HepG2 (cell line): ENCODE results near the gene FABP1. TPM values are rescaled to one million over a fixed set of nuclear protein-coding genes. Genes with fewer than 3 reads are reported as not detected.

Source experiments
- HNF4A ChIP-seq: sonication (generic); formaldehyde crosslinking; IDR thresholded peaks from 2 replicates; pipeline ENCODE4 v1.4.0; 2020; ENCODE audit warnings: missing genetic modification reagents
- KDM3A ChIP-seq: IDR thresholded peaks from 2 replicates; pipeline ENCODE4 v1.6.1; 2018; ENCODE audit warnings: low read depth, missing compliant biosample characterization
- NFAT5 ChIP-seq: sonication (generic); formaldehyde crosslinking; IDR thresholded peaks from 2 replicates; pipeline ENCODE4 v1.4.0; 2020; ENCODE audit warnings: missing genetic modification reagents
- NPAS2 ChIP-seq: sonication (generic); formaldehyde crosslinking; IDR thresholded peaks from 2 replicates; pipeline ENCODE4 v1.8.0; 2022; ENCODE audit warnings: mild to moderate bottlenecking, missing genetic modification reagents, borderline replicate concordance
- RBM22 ChIP-seq: fragments of 200-400 bp; formaldehyde crosslinking; optimal IDR thresholded peaks from 2 replicates; pipeline ENCODE3; 2017; ENCODE audit warnings: mild to moderate bottlenecking, low read length, moderate library complexity
- STAT5B ChIP-seq: sonication (generic); formaldehyde crosslinking; IDR thresholded peaks from 2 replicates; pipeline ENCODE4 v1.4.0; 2020; ENCODE audit warnings: missing genetic modification reagents
- SYNCRIP ChIP-seq: fragments of 200-400 bp; formaldehyde crosslinking; IDR thresholded peaks from 2 replicates; pipeline ENCODE4 v1.6.1; 2018; ENCODE audit warnings: mild to moderate bottlenecking, low read depth, low read length; ENCODE audit not compliant: insufficient read depth
- TMF1 ChIP-seq: sonication (generic); formaldehyde crosslinking; IDR thresholded peaks from 2 replicates; pipeline ENCODE4 v1.8.1; 2022; ENCODE audit warnings: low read depth, missing genetic modification reagents
- TP53 ChIP-seq: sonication (generic); formaldehyde crosslinking; conservative IDR thresholded peaks from 2 replicates; pipeline ENCODE4 v1.4.0; 2020; ENCODE audit warnings: missing genetic modification reagents
- TRAFD1 ChIP-seq: sonication (generic); formaldehyde crosslinking; IDR thresholded peaks from 2 replicates; pipeline ENCODE4 v1.5.1; 2020; ENCODE audit warnings: missing genetic modification reagents, mild to moderate bottlenecking, borderline replicate concordance
- U2AF2 ChIP-seq: fragments of 200-400 bp; formaldehyde crosslinking; IDR thresholded peaks from 2 replicates; pipeline ENCODE4 v1.6.1; 2017; ENCODE audit warnings: low read depth, mild to moderate bottlenecking, low read length
- ZC3H13 ChIP-seq: sonication (generic); formaldehyde crosslinking; IDR thresholded peaks from 2 replicates; pipeline ENCODE4 v1.8.1; 2023; ENCODE audit warnings: mild to moderate bottlenecking, missing genetic modification reagents, moderate library complexity
- ZNF230 ChIP-seq: sonication (generic); formaldehyde crosslinking; IDR thresholded peaks from 2 replicates; pipeline ENCODE4 v1.4.0; 2020; ENCODE audit warnings: mild to moderate bottlenecking, missing genetic modification reagents
- ZNF34 ChIP-seq: sonication (generic); formaldehyde crosslinking; IDR thresholded peaks from 2 replicates; pipeline ENCODE4 v1.4.0; 2020; ENCODE audit warnings: mild to moderate bottlenecking, missing genetic modification reagents, borderline replicate concordance
- ZNF468 ChIP-seq: sonication (generic); formaldehyde crosslinking; IDR thresholded peaks from 2 replicates; pipeline ENCODE4 v1.8.0; 2022; ENCODE audit warnings: mild to moderate bottlenecking, moderate library complexity, missing genetic modification reagents
- ZNF496 ChIP-seq: sonication (generic); formaldehyde crosslinking; IDR thresholded peaks from 2 replicates; pipeline ENCODE4 v1.8.1; 2023; ENCODE audit warnings: mild to moderate bottlenecking, moderate library complexity, missing genetic modification reagents; ENCODE audit not compliant: insufficient replicate concordance
- ZNF503 ChIP-seq: sonication (generic); formaldehyde crosslinking; IDR thresholded peaks from 2 replicates; pipeline ENCODE4 v1.4.0; 2020; ENCODE audit warnings: missing genetic modification reagents
- ZNF556 ChIP-seq: sonication (generic); formaldehyde crosslinking; IDR thresholded peaks from 2 replicates; pipeline ENCODE4 v1.4.0; 2020; ENCODE audit warnings: mild to moderate bottlenecking, missing genetic modification reagents, borderline replicate concordance
- ZNF652 ChIP-seq: IDR thresholded peaks from 2 replicates; pipeline ENCODE4 v1.6.1; 2016; ENCODE audit warnings: low read depth, borderline replicate concordance
- ZNF749 ChIP-seq: sonication (generic); formaldehyde crosslinking; IDR thresholded peaks from 2 replicates; pipeline ENCODE4 v1.8.0; 2022; ENCODE audit warnings: mild to moderate bottlenecking, missing genetic modification reagents, moderate library complexity, borderline replicate concordance
- ZSCAN31 ChIP-seq: sonication (generic); formaldehyde crosslinking; IDR thresholded peaks from 2 replicates; pipeline ENCODE4 v1.5.0; 2020; ENCODE audit warnings: low read depth, mild to moderate bottlenecking, missing genetic modification reagents
- polyA plus RNA-seq, 8 experiments: library from polyadenylated mRNA; depleted of rRNA in 3 of 8; stranded (reverse) in 7 of 8; unstranded in 1 of 8; fragments of >200 nt; fragmentation: Illumina TruSeq in 4 of 8; extraction: Trizol in 4 of 8; gene quantifications; 2 replicates each; pipeline versions ENCODE4 v1.2.1 to v1.2.3, GENCODE V29; 2011 to 2016; ENCODE audit warnings: low read depth in 4 of 8, missing spikeins in 1 of 8, mixed read lengths in 1 of 8; ENCODE audit not compliant: insufficient read depth in 1 of 8
- total RNA-seq, 5 experiments: library from RNA; depleted of rRNA; stranded (reverse); fragments of >200 nt; fragmentation: Illumina TruSeq; extraction: Trizol; gene quantifications; 2 replicates each; pipeline ENCODE4 v1.2.3, GENCODE V29; 2016; ENCODE audit warnings: low read depth in 1 of 5

FABP1 gene
- total and polyA plus RNA-seq, 2 of the 13 experiments (the other 11 are each of a cell fraction or from before 2014, with no cell fraction given) = 644 to 1,608 TPM

GRCh38 chr2:88126772-88127637 is 857 bp downstream of the FABP1 start (continued):
- TF ChIP-seq NFAT5 (CRISPR knock-in tag) (no peak; the same call in 1 of the 2 replicates), ZNF468 (CRISPR knock-in tag) (0 out of 2 replicates have a peak, but pooled peaks have one; percentile 60), ZNF34 (CRISPR knock-in tag) (peak; percentile 13; the same call in 1 of the 2 replicates), KDM3A (no peak), U2AF2 (no peak), TMF1 (CRISPR knock-in tag) (peak; percentile 81), STAT5B (CRISPR knock-in tag) (no peak), ZNF749 (CRISPR knock-in tag) (no peak), NPAS2 (CRISPR knock-in tag) (no peak), ZNF652 (CRISPR knock-in tag) (peak; percentile 73), SYNCRIP (no peak), TP53 (CRISPR knock-in tag) (0 out of 2 replicates have a peak, but pooled peaks have one; percentile 6), TRAFD1 (no peak), ZNF230 (no peak), ZC3H13 (peak; percentile 67; the same call in 1 of the 2 replicates), ZNF503 (0 out of 2 replicates have a peak, but pooled peaks have one; percentile 11), RBM22 (peak; percentile 36), ZNF556 (CRISPR knock-in tag) (no peak), ZNF496 (CRISPR knock-in tag) (no peak), ZSCAN31 (no peak), HNF4A (CRISPR knock-in tag) (no peak)
